Tibial nerve (tissue), 4 donors: ENCODE data around the gene KCNAB2. TPM values are rescaled to one million over a fixed set of nuclear protein-coding genes. Genes with fewer than 3 reads are reported as not detected.

Experiments used
- DNase-seq, 2 donors: peaks; one replicate each; pipeline ENCODE4 v3.0.0-alpha.2; 2019; ENCODE audit warnings: low spot score in 2 of 2
- H3K27ac ChIP-seq, 4 donors: fragments of 200-600 bp; sonication (generic) in 3 of 4; one replicate each; pipeline ENCODE4 v1.5.1; 2017 to 2019; ENCODE audit warnings: mild to moderate bottlenecking in 1 of 4
- H3K27me3 ChIP-seq, 2 donors: fragments of 200-600 bp; sonication (generic) in 1 of 2; one replicate each; pipeline versions ENCODE4 v1.5.1 to v1.6.0; 2017 to 2019
- H3K36me3 ChIP-seq, 3 donors: fragments of 200-600 bp; sonication (generic); one replicate each; pipeline ENCODE4 v1.5.1; 2018 to 2019
- H3K4me1 ChIP-seq, 4 donors: fragments of 200-600 bp; sonication (generic) in 3 of 4; one replicate each; pipeline ENCODE4 v1.5.1; 2017 to 2019
- H3K4me3 ChIP-seq, 4 donors: fragments of 200-600 bp; sonication (generic) in 3 of 4; one replicate each; pipeline ENCODE4 v1.5.1; 2017 to 2019; ENCODE audit warnings: mild to moderate bottlenecking in 1 of 4, moderate library complexity in 1 of 4
- H3K9me3 ChIP-seq, 4 donors: fragments of 200-600 bp; sonication (generic) in 3 of 4; one replicate each; pipeline ENCODE4 v1.5.1; 2017 to 2019
- CTCF ChIP-seq, 5 experiments: fragments of 200-600 bp in 3 of 5; fragments of 450-650 bp in 2 of 5; sonication (generic) in 3 of 5; IDR thresholded peaks; one replicate each; pipeline ENCODE4 v1.5.1; 2016 to 2019; ENCODE audit warnings: antibody characterized with exemption in 5 of 5, mild to moderate bottlenecking in 3 of 5, moderate library complexity in 2 of 5
- EP300 ChIP-seq, 2 donors: sonication (generic); formaldehyde crosslinking; IDR thresholded peaks; one replicate each; pipeline ENCODE4 v1.6.1; 2017; ENCODE audit warnings: antibody characterized with exemption in 2 of 2, mild to moderate bottlenecking in 1 of 2
- POLR2A ChIP-seq, 2 donors: fragments of 450-650 bp; IDR thresholded peaks; one replicate each; pipeline ENCODE4 v1.6.1; 2017; ENCODE audit warnings: antibody characterized with exemption in 2 of 2, mild to moderate bottlenecking in 2 of 2, moderate library complexity in 2 of 2
- WGBS, 2 donors: methylation state at CpG; one replicate each; pipeline ENCODE4 v1.1.5; 2018; 5-methylcytosine and 5-hydroxymethylcytosine counted together
- total RNA-seq, 4 donors: library from RNA; depleted of rRNA; stranded (reverse); fragments of >200 nt; gene quantifications; one replicate each; pipeline ENCODE4 v1.1.0, GENCODE V29; 2016

Gene KCNAB2
- total RNA-seq, 4 donors from 2014 or later, result 7.0 to 21.4 (median 13.8) TPM

GRCh38 chr1:6133146-6133895, 87.6 kb downstream of the KCNAB2 start:
- H3K27me3 ChIP-seq, result no peaks in the 10 kb centered on the region
- no peaks in the 10 kb centered on the region for H3K4me1 ChIP-seq
- no peak overlapping the region for H3K4me3 ChIP-seq
- H3K9me3 ChIP-seq, result peaks cover 0 to 18% (median 0%) of the 10 kb centered on the region in 4 donors
- no peak overlapping the region for H3K27ac ChIP-seq
- no peak for TF ChIP-seq POLR2A (IDR thresholded peaks at IDR 0.05)
- TF ChIP-seq CTCF (IDR thresholded peaks at IDR 0.05), result no peak
- no peak for TF ChIP-seq EP300 (IDR thresholded peaks at IDR 0.05)
- peaks cover 0 to 4% (median 0%) of the 10 kb centered on the region in 3 donors for H3K36me3 ChIP-seq
- WGBS, 2 donors, result 82 to 91% methylated on average over 13 to 15 of the region's 15 CpGs
- no peak for DNase-seq

GRCh38 chr1:6134206-6134605, 88.5 kb downstream of the KCNAB2 start:
- Histone ChIP-seq H3K9me3 (peaks cover 0 to 18% (median 0%) of the 10 kb centered on the region in 4 donors), H3K27ac (no peak overlapping the region), H3K36me3 (peaks cover 0 to 4% (median 0%) of the 10 kb centered on the region in 3 donors), H3K4me3 (no peak overlapping the region), H3K4me1 (no peaks in the 10 kb centered on the region), H3K27me3 (no peaks in the 10 kb centered on the region)
- DNase-seq, result no peak
- TF ChIP-seq EP300 (IDR thresholded peaks at IDR 0.05) (no peak), CTCF (IDR thresholded peaks at IDR 0.05) (no peak), POLR2A (IDR thresholded peaks at IDR 0.05) (no peak)
- 87 to 91% methylated on average over 11 of the region's 11 CpGs for WGBS, 2 donors

GRCh38 chr1:6134741-6135510, 89.2 kb downstream of the KCNAB2 start:
- no peaks in the 10 kb centered on the region for H3K27me3 ChIP-seq
- DNase-seq, result no peak
- TF ChIP-seq EP300 (IDR thresholded peaks at IDR 0.05) (no peak), POLR2A (IDR thresholded peaks at IDR 0.05) (no peak), CTCF (IDR thresholded peaks at IDR 0.05) (no peak)
- H3K9me3 ChIP-seq, result peaks cover 0 to 18% (median 0%) of the 10 kb centered on the region in 4 donors
- no peak overlapping the region for H3K27ac ChIP-seq
- no peak overlapping the region for H3K4me3 ChIP-seq
- peaks cover 0 to 4% (median 0%) of the 10 kb centered on the region in 3 donors for H3K36me3 ChIP-seq
- WGBS, 2 donors, result 74 to 77% methylated on average over 16 to 21 of the region's 22 CpGs
- H3K4me1 ChIP-seq, result no peaks in the 10 kb centered on the region

- H3K27ac ChIP-seq, result no peak overlapping the region
- peaks cover 0 to 15% (median 0%) of the 10 kb centered on the region in 4 donors for H3K9me3 ChIP-seq
- no peak for DNase-seq
- peaks cover 0 to 2% (median 0%) of the 10 kb centered on the region in 3 donors for H3K36me3 ChIP-seq
- no peaks in the 10 kb centered on the region for H3K4me1 ChIP-seq
- TF ChIP-seq CTCF (IDR thresholded peaks at IDR 0.05) (no peak), POLR2A (IDR thresholded peaks at IDR 0.05) (no peak), EP300 (IDR thresholded peaks at IDR 0.05) (no peak)
- 69 to 77% methylated on average over 16 of the region's 16 CpGs for WGBS, 2 donors
- H3K27me3 ChIP-seq, result no peaks in the 10 kb centered on the region
- no peak overlapping the region for H3K4me3 ChIP-seq
Measured at GRCh38 chr1:6136516-6137220, 91.0 kb downstream of the KCNAB2 start.
